GM19328 (cell line): Measurements from ENCODE around the gene MVP.
"Not testable (repeated sequence)": the region's sequence is repeated elsewhere in the genome, so short reads cannot be mapped to it uniquely, and the experiment has no call there.

Experiments
- ATAC-seq: cut with Tn5 transposase; IDR thresholded peaks from one replicate; pipeline ENCODE4 v1.9.1; 2021; ENCODE audit warnings: mild to moderate bottlenecking, moderate library complexity; ENCODE audit not compliant: unreplicated experiment

Gene MVP

GRCh38 chr16:29820271-29820701, at the start of gene MVP:
TSS of gene MVP (plus strand) at chr16:29820462. CDS start at chr16:29830550, 10,088 bp downstream.
- no peak for ATAC-seq

GRCh38 chr16:29772330-29772729, 47.9 kb upstream of the MVP start:
- ATAC-seq, result not testable (repeated sequence)

GRCh38 chr16:29774730-29775129, 45.5 kb upstream of the MVP start:
- no peak for ATAC-seq

GRCh38 chr16:29775742-29776408, 44.4 kb upstream of the MVP start:
- no peak for ATAC-seq

GRCh38 chr16:29777576-29778350, 42.5 kb upstream of the MVP start, which contains the start of gene ZG16:
TSS of gene ZG16 (plus strand) at chr16:29778256. CDS start at chr16:29779267, 1,011 bp downstream.
- no peak for ATAC-seq

- no peak for ATAC-seq
Observed at GRCh38 chr16:29779474-29779873, 40.8 kb upstream of the MVP start.

- ATAC-seq, result not testable (repeated sequence)
Observed at GRCh38 chr16:29783094-29783953, 36.9 kb upstream of the MVP start.

- ATAC-seq, result no peak
Observed at GRCh38 chr16:29784157-29784556, 36.1 kb upstream of the MVP start.

- ATAC-seq, result no peak
Observed at GRCh38 chr16:29784901-29785500, 35.3 kb upstream of the MVP start.

GRCh38 chr16:29787155-29787554, 33.1 kb upstream of the MVP start:
- ATAC-seq, result not testable (repeated sequence)

GRCh38 chr16:29789775-29790182, 30.5 kb upstream of the MVP start:
- no peak for ATAC-seq

- ATAC-seq, result peak; percentile 90
Observed at GRCh38 chr16:29790183-29790948, 29.9 kb upstream of the MVP start, which contains the start of gene KIF22. TSS of gene KIF22 (plus strand) at chr16:29790751. CDS start at chr16:29790760, 9 bp downstream.

GRCh38 chr16:29790949-29791844, 29.1 kb upstream of the MVP start:
- no peak for ATAC-seq

GRCh38 chr16:29791845-29792807, 28.1 kb upstream of the MVP start:
- no peak for ATAC-seq

- not testable (repeated sequence) for ATAC-seq
Observed at GRCh38 chr16:29793153-29793552, 27.1 kb upstream of the MVP start.

- no peak for ATAC-seq
Observed at GRCh38 chr16:29794231-29794710, 26.0 kb upstream of the MVP start.

GRCh38 chr16:29802416-29802935, 17.8 kb upstream of the MVP start:
- no peak for ATAC-seq
